HepG2 (cell line): ENCODE results near the gene KCTD5. TPM values are rescaled to one million over a fixed set of nuclear protein-coding genes. Genes with fewer than 3 reads are reported as not detected.

Experiments used
- ARID2 ChIP-seq: sonication (generic); formaldehyde crosslinking; IDR thresholded peaks from 2 replicates; pipeline ENCODE4 v1.8.1; 2022; ENCODE audit warnings: mild to moderate bottlenecking, missing genetic modification reagents, borderline replicate concordance
- ERF ChIP-seq: IDR thresholded peaks from 2 replicates; pipeline ENCODE4 v1.6.1; 2018; ENCODE audit warnings: missing biosample characterization, missing genetic modification reagents
- HNRNPUL1 ChIP-seq: fragments of 200-400 bp; formaldehyde crosslinking; IDR thresholded peaks from 2 replicates; pipeline ENCODE4 v1.6.1; 2017; ENCODE audit warnings: low read depth, mild to moderate bottlenecking, low read length, moderate library complexity
- ISX ChIP-seq: sonication (generic); formaldehyde crosslinking; conservative IDR thresholded peaks from 2 replicates; pipeline ENCODE4 v1.5.0; 2020; ENCODE audit warnings: missing genetic modification reagents
- MTF2 ChIP-seq: sonication (generic); formaldehyde crosslinking; IDR thresholded peaks from 2 replicates; pipeline ENCODE4 v1.5.0; 2020; ENCODE audit warnings: missing genetic modification reagents, borderline replicate concordance
- NBN ChIP-seq: fragments of 450-650 bp; conservative IDR thresholded peaks from 2 replicates; pipeline ENCODE4 v1.6.1; 2017
- RARG ChIP-seq: sonication (generic); formaldehyde crosslinking; IDR thresholded peaks from 2 replicates; pipeline ENCODE4 v1.4.0; 2020; ENCODE audit warnings: low read depth, mild to moderate bottlenecking, missing genetic modification reagents
- RORA ChIP-seq: sonication (generic); formaldehyde crosslinking; IDR thresholded peaks from 2 replicates; pipeline ENCODE4 v1.5.0; 2020; ENCODE audit warnings: mild to moderate bottlenecking, missing genetic modification reagents, moderate library complexity
- SMARCE1 ChIP-seq: fragments of 450-650 bp; IDR thresholded peaks from 2 replicates; pipeline ENCODE4 v1.6.1; 2017; ENCODE audit warnings: borderline replicate concordance
- ZKSCAN8 ChIP-seq: IDR thresholded peaks from 2 replicates; pipeline ENCODE4 v1.6.1; 2016; ENCODE audit warnings: borderline replicate concordance, missing genetic modification reagents, missing compliant biosample characterization
- ZNF232 ChIP-seq: sonication (generic); formaldehyde crosslinking; IDR thresholded peaks from 2 replicates; pipeline ENCODE4 v1.4.0; 2020; ENCODE audit warnings: missing genetic modification reagents, borderline replicate concordance
- ZNF562 ChIP-seq: sonication (generic); formaldehyde crosslinking; IDR thresholded peaks from 2 replicates; pipeline ENCODE4 v1.8.0; 2022; ENCODE audit warnings: missing genetic modification reagents, borderline replicate concordance
- ZSCAN21 ChIP-seq: sonication (generic); formaldehyde crosslinking; IDR thresholded peaks from 2 replicates; pipeline ENCODE4 v1.8.0; 2022; ENCODE audit warnings: mild to moderate bottlenecking, missing genetic modification reagents, moderate library complexity, borderline replicate concordance
- ZSCAN29 ChIP-seq: sonication (generic); formaldehyde crosslinking; conservative IDR thresholded peaks from 2 replicates; pipeline ENCODE4 v1.4.0; 2020; ENCODE audit warnings: mild to moderate bottlenecking, missing genetic modification reagents
- polyA plus RNA-seq, 8 experiments: library from polyadenylated mRNA; depleted of rRNA in 3 of 8; stranded (reverse) in 7 of 8; unstranded in 1 of 8; fragments of >200 nt; fragmentation: Illumina TruSeq in 4 of 8; extraction: Trizol in 4 of 8; gene quantifications; 2 replicates each; pipeline versions ENCODE4 v1.2.1 to v1.2.3, GENCODE V29; 2011 to 2016; ENCODE audit warnings: low read depth in 4 of 8, missing spikeins in 1 of 8, mixed read lengths in 1 of 8; ENCODE audit not compliant: insufficient read depth in 1 of 8
- total RNA-seq, 5 experiments: library from RNA; depleted of rRNA; stranded (reverse); fragments of >200 nt; fragmentation: Illumina TruSeq; extraction: Trizol; gene quantifications; 2 replicates each; pipeline ENCODE4 v1.2.3, GENCODE V29; 2016; ENCODE audit warnings: low read depth in 1 of 5
- TF ChIP-seq, protein P1 (sequence below), 2 experiments: sonication (generic) in 1 of 2; formaldehyde crosslinking in 1 of 2; IDR thresholded peaks; 2 replicates each; pipeline versions ENCODE4 v1.4.0 to v1.6.1; 2016 to 2020; ENCODE audit warnings: borderline replicate concordance in 1 of 2, low read depth in 1 of 2, mild to moderate bottlenecking in 1 of 2, missing genetic modification reagents in 1 of 2
- TF ChIP-seq, protein P2 (sequence below): sonication (generic); formaldehyde crosslinking; IDR thresholded peaks from 2 replicates; pipeline ENCODE4 v1.4.0; 2020; ENCODE audit warnings: low read depth, mild to moderate bottlenecking, missing genetic modification reagents
- TF ChIP-seq, protein P3 (sequence below): sonication (generic); formaldehyde crosslinking; IDR thresholded peaks from 2 replicates; pipeline ENCODE4 v1.8.1; 2023; ENCODE audit warnings: mild to moderate bottlenecking, moderate library complexity, missing genetic modification reagents
- TF ChIP-seq, protein P4 (sequence below): sonication (generic); IDR thresholded peaks from 2 replicates; pipeline ENCODE4 v1.6.1; 2016; ENCODE audit warnings: low read depth, borderline replicate concordance
- TF ChIP-seq, protein P5 (sequence below): sonication (generic); formaldehyde crosslinking; IDR thresholded peaks from 2 replicates; pipeline ENCODE4 v1.5.0; 2020; ENCODE audit warnings: missing genetic modification reagents
- TF ChIP-seq, protein P6 (sequence below): sonication (generic); formaldehyde crosslinking; conservative IDR thresholded peaks from 2 replicates; pipeline ENCODE4 v1.8.0; 2022; ENCODE audit warnings: missing genetic modification reagents

The KCTD5 gene
- total and polyA plus RNA-seq, 2 of the 13 experiments (the other 11 are each of a cell fraction or from before 2014, with no cell fraction given): 25.4 to 29.8 TPM

DNA sequence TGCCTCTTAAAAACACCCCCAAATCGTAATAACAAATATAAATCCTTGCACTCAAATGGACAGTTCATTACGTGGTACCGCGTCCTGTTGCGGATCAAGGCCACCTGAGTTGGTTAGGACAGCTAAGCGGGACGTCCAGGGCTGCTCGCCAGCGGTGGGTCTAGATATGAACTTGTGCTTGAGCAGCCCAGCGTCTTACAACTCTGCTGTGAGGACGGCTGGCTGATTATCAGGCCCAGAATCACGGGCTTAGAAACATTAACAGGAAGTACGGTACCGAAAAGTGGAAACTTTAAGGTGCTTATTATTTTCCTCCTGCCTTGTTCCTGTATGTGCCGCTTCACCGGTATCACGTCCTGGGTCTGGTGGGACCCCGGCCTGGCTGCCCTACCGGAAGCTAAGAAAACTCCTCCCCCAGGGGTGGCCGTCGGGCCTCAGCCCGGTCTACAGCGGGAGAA is 69.3 kb downstream of the KCTD5 start (continued):
- TF ChIP-seq, protein P1, sequence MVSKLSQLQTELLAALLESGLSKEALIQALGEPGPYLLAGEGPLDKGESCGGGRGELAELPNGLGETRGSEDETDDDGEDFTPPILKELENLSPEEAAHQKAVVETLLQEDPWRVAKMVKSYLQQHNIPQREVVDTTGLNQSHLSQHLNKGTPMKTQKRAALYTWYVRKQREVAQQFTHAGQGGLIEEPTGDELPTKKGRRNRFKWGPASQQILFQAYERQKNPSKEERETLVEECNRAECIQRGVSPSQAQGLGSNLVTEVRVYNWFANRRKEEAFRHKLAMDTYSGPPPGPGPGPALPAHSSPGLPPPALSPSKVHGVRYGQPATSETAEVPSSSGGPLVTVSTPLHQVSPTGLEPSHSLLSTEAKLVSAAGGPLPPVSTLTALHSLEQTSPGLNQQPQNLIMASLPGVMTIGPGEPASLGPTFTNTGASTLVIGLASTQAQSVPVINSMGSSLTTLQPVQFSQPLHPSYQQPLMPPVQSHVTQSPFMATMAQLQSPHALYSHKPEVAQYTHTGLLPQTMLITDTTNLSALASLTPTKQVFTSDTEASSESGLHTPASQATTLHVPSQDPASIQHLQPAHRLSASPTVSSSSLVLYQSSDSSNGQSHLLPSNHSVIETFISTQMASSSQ (IDR thresholded peaks at IDR 0.05; ENCODE audit: low read depth): no peak
- TF ChIP-seq, protein P1 (CRISPR knock-in tag; IDR thresholded peaks at IDR 0.05; ENCODE audit: borderline replicate concordance): no peak
- TF ChIP-seq, protein P2, sequence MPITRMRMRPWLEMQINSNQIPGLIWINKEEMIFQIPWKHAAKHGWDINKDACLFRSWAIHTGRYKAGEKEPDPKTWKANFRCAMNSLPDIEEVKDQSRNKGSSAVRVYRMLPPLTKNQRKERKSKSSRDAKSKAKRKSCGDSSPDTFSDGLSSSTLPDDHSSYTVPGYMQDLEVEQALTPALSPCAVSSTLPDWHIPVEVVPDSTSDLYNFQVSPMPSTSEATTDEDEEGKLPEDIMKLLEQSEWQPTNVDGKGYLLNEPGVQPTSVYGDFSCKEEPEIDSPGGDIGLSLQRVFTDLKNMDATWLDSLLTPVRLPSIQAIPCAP: no peak
- TF ChIP-seq ZNF232 (CRISPR knock-in tag): no peak
- TF ChIP-seq ARID2 (CRISPR knock-in tag): no peak
- no peak for TF ChIP-seq NBN
- TF ChIP-seq ZSCAN29 (CRISPR knock-in tag): no peak
- TF ChIP-seq ZSCAN21 (CRISPR knock-in tag): no peak
- no peak for TF ChIP-seq ZNF562 (CRISPR knock-in tag)
- TF ChIP-seq HNRNPUL1: no peak
- no peak for TF ChIP-seq RARG (CRISPR knock-in tag)
- no peak for TF ChIP-seq RORA (CRISPR knock-in tag)
- TF ChIP-seq ISX (CRISPR knock-in tag): no peak
- TF ChIP-seq ZKSCAN8 (CRISPR knock-in tag): no peak
- TF ChIP-seq, protein P3, sequence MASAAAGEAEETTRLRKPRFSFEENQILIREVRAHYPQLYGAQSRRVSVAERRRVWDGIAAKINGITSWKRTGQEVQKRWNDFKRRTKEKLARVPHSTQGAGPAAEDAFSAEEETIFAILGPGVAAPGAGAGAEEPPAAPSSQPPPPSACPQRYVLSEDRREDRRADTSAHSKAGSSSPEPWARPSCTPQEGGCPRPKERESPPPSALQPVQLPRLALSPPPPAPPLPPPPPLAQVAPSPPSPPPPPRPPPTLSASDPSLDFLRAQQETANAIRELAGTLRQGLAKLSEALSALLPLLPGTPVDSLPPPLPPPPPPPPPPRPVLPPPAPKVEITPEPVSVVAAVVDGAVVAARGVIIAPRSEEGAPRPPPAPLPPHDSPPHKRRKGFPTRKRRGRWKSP (CRISPR knock-in tag): no peak
- TF ChIP-seq SMARCE1: no peak
- TF ChIP-seq, protein P4, sequence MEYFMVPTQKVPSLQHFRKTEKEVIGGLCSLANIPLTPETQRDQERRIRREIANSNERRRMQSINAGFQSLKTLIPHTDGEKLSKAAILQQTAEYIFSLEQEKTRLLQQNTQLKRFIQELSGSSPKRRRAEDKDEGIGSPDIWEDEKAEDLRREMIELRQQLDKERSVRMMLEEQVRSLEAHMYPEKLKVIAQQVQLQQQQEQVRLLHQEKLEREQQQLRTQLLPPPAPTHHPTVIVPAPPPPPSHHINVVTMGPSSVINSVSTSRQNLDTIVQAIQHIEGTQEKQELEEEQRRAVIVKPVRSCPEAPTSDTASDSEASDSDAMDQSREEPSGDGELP: no peak
- no peak; the same call in none of the 2 replicates for TF ChIP-seq ERF (CRISPR knock-in tag)
- no peak for TF ChIP-seq MTF2 (CRISPR knock-in tag)
- TF ChIP-seq, protein P5, sequence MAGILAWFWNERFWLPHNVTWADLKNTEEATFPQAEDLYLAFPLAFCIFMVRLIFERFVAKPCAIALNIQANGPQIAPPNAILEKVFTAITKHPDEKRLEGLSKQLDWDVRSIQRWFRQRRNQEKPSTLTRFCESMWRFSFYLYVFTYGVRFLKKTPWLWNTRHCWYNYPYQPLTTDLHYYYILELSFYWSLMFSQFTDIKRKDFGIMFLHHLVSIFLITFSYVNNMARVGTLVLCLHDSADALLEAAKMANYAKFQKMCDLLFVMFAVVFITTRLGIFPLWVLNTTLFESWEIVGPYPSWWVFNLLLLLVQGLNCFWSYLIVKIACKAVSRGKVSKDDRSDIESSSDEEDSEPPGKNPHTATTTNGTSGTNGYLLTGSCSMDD (CRISPR knock-in tag): peak; percentile 20; the same call in 1 of the 2 replicates
- TF ChIP-seq, protein P6, sequence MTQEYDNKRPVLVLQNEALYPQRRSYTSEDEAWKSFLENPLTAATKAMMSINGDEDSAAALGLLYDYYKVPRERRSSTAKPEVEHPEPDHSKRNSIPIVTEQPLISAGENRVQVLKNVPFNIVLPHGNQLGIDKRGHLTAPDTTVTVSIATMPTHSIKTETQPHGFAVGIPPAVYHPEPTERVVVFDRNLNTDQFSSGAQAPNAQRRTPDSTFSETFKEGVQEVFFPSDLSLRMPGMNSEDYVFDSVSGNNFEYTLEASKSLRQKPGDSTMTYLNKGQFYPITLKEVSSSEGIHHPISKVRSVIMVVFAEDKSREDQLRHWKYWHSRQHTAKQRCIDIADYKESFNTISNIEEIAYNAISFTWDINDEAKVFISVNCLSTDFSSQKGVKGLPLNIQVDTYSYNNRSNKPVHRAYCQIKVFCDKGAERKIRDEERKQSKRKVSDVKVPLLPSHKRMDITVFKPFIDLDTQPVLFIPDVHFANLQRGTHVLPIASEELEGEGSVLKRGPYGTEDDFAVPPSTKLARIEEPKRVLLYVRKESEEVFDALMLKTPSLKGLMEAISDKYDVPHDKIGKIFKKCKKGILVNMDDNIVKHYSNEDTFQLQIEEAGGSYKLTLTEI (CRISPR knock-in tag): no peak
